Adrenal gland (tissue), 12 donors: Measurements from ENCODE around the gene YWHAE. TPM values are rescaled to one million over a fixed set of nuclear protein-coding genes. Genes with fewer than 3 reads are reported as not detected.

ENCODE experiments used
- DNase-seq, 7 donors: peaks; one replicate each; pipeline ENCODE4 v3.0.0-alpha.2; 2019 to 2020
- H3K27ac ChIP-seq, 5 donors: fragments of 200-600 bp; sonication (generic) in 4 of 5; 1 replicate in 3 of 5; 2 replicates in 2 of 5; pipeline versions ENCODE4 v1.5.1 to v1.8.0; 2016 to 2020; ENCODE audit warnings: mild to moderate bottlenecking in 1 of 5
- H3K27me3 ChIP-seq: fragments of 200-600 bp; 2 replicates; pipeline ENCODE4 v1.8.0; 2021
- H3K36me3 ChIP-seq, 2 donors: fragments of 200-600 bp; replicated peaks in 1 of 2; 1 replicate in 1 of 2; 2 replicates in 1 of 2; pipeline versions ENCODE4 v1.5.1 to v1.8.0; 2018 to 2022
- H3K4me1 ChIP-seq, 2 donors: fragments of 200-600 bp; replicated peaks in 1 of 2; 1 replicate in 1 of 2; 2 replicates in 1 of 2; pipeline versions ENCODE4 v1.5.1 to v1.8.0; 2018 to 2021
- H3K4me3 ChIP-seq, 4 donors: fragments of 200-600 bp; sonication (generic) in 3 of 4; one replicate each; pipeline ENCODE4 v1.5.1; 2016 to 2018
- H3K9me3 ChIP-seq, 3 donors: fragments of 200-600 bp; sonication (generic) in 1 of 3; replicated peaks in 1 of 3; 1 replicate in 2 of 3; 2 replicates in 1 of 3; pipeline versions ENCODE4 v1.5.1 to v1.8.0; 2016 to 2021
- CTCF ChIP-seq, 6 experiments: fragments of 450-650 bp in 4 of 6; fragments of 200-600 bp in 2 of 6; sonication (generic) in 1 of 6; IDR thresholded peaks; 1 replicate in 5 of 6; 2 replicates in 1 of 6; pipeline versions ENCODE4 v1.5.1 to v1.8.0; 2016 to 2021; ENCODE audit warnings: antibody characterized with exemption in 6 of 6, mild to moderate bottlenecking in 2 of 6, moderate library complexity in 1 of 6
- POLR2A ChIP-seq, 2 donors: fragments of 450-650 bp; IDR thresholded peaks; one replicate each; pipeline ENCODE4 v1.6.1; 2017; ENCODE audit warnings: antibody characterized with exemption in 2 of 2, mild to moderate bottlenecking in 2 of 2, moderate library complexity in 1 of 2
- WGBS, 4 donors: extraction: QIAGEN DNeasy Blood & Tissue Kit in 2 of 4; methylation state at CpG; one replicate each; pipeline versions ENCODE4 v1.1.5 to v1.1.7; 2013 to 2017; 5-methylcytosine and 5-hydroxymethylcytosine counted together
- intact Hi-C, 2 donors: fragments of 100-400 bp; cut with DNase I; formaldehyde crosslinking; loops; one replicate each; pipeline versions ENCODE4 v1.14.1 to v1.15.0; 2022 to 2023
- polyA plus RNA-seq, 3 donors: library from polyadenylated mRNA; stranded (reverse); fragments of 200-250 nt in 2 of 3; fragments of 350-450 nt in 1 of 3; fragmentation: Illumina TruSeq in 1 of 3; extraction: RNeasy Lipid Tissue Mini Kit (QIAGEN cat#74804) in 1 of 3; gene quantifications; one replicate each; pipeline ENCODE4 v1.2.3, GENCODE V29; 2013 to 2014
- small RNA-seq, 2 donors: library from RNA; depleted of rRNA; stranded (forward); fragments of <200 nt; gene quantifications; one replicate each; pipeline ENCODE3, GENCODE V24; 2016
- total RNA-seq, 9 donors: library from RNA; depleted of rRNA in 4 of 9; stranded (reverse); fragments of >200 nt in 4 of 9; fragments of 120-200 nt in 1 of 9; fragmentation: NEBNext Ultra II Directional in 1 of 9; extraction: Animal tissue kit (Norgen Biotek cat#: 25700) in 1 of 9; gene quantifications; one replicate each; pipeline versions ENCODE4 v1.1.0 to v1.2.4, GENCODE V29; 2013 to 2023
- donor health status: healthy with polysubstance abuse.
- donor health status: Bipolar disorder and iron deficiency.
- donor health status: DM: yes; HTN: yes; CAD: no.
- donor health status: DM: no; HTN: no; CAD: no.
- donor health status: DM: no; HTN: no; CAD: no.
- donor health status: DM: yes; HTN: yes; CAD: no.

The YWHAE gene
- total and polyA plus RNA-seq, 12 donors = 310 to 884 (median 529) TPM

GRCh38 chr17:1299552-1300370 is 100.3 kb downstream of the YWHAE start:
- no peak for TF ChIP-seq POLR2A (IDR thresholded peaks at IDR 0.05)
- TF ChIP-seq CTCF (IDR thresholded peaks at IDR 0.05) = no peak
- Histone ChIP-seq H3K4me3 (no peak overlapping the region), H3K27me3 (peaks cover 13% of the 10 kb centered on the region), H3K9me3 (no peaks in the 10 kb centered on the region), H3K27ac (no peak overlapping the region), H3K4me1 (no peaks in the 10 kb centered on the region), H3K36me3 (no peaks in the 10 kb centered on the region)
- WGBS, 4 donors = 65 to 82% (median 80%) methylated on average over 15 to 22 of the region's 22 CpGs
- no peak for DNase-seq
- intact Hi-C loops = no loop called here

- H3K9me3 ChIP-seq = no peaks in the 10 kb centered on the region
- H3K36me3 ChIP-seq = no peaks in the 10 kb centered on the region
- H3K27ac ChIP-seq = no peak overlapping the region
- intact Hi-C loops = no loop called here
- peaks cover 13% of the 10 kb centered on the region for H3K27me3 ChIP-seq
- TF ChIP-seq CTCF (IDR thresholded peaks at IDR 0.05) = no peak
- no peak for TF ChIP-seq POLR2A (IDR thresholded peaks at IDR 0.05)
- 44 to 51% (median 45%) methylated on average over 10 to 24 of the region's 24 CpGs for WGBS, 4 donors
- no peak for DNase-seq
- no peaks in the 10 kb centered on the region for H3K4me1 ChIP-seq
- H3K4me3 ChIP-seq = no peak overlapping the region
Measured at GRCh38 chr17:1298606-1299005, 101.4 kb downstream of the YWHAE start.

Small RNAs within 50 kb of the gene (small RNA-seq; reads per million reads assigned to genes)
- 0 reads per million in 2 donors for gene AC032044.2

Other genes starting within 250 kb of the YWHAE start
- gene ABR, start 220.2 kb downstream of the YWHAE start, total RNA-seq = 100 to 1,000 TPM in 6 of 9 donors, 10 to 100 TPM in 2, 1 to 10 TPM in 1; 5.3 to 131 (median 107) TPM
- gene ABR, start 220.2 kb downstream of the YWHAE start, polyA plus RNA-seq = 100 to 1,000 TPM in 1 of 3 donors, 10 to 100 TPM in 2; 46.2 to 152 (median 51.9) TPM
- not detected for gene BHLHA9, start 129.8 kb downstream of the YWHAE start, total RNA-seq
- not detected for gene BHLHA9, start 129.8 kb downstream of the YWHAE start, polyA plus RNA-seq
- 1 to 10 TPM in 3 of 9 donors, under 1 TPM in 3, not detected in 3; 0.14 to 2.2 (median 0.67) TPM for gene TRARG1, start 120.6 kb downstream of the YWHAE start, total RNA-seq
- gene TRARG1, start 120.6 kb downstream of the YWHAE start, polyA plus RNA-seq = 10 to 100 TPM in 1 of 3 donors, 1 to 10 TPM in 1, under 1 TPM in 1; 0.04 to 25.2 (median 2.0) TPM
- 10 to 100 TPM; 49.6 to 80.6 (median 59.6) TPM for gene CRK, start 56.0 kb upstream of the YWHAE start, total RNA-seq
- 10 to 100 TPM; 20.3 to 62.7 (median 23.0) TPM for gene CRK, start 56.0 kb upstream of the YWHAE start, polyA plus RNA-seq
- 100 to 1,000 TPM in 1 of 9 donors, 10 to 100 TPM in 8; 11.6 to 103 (median 72.1) TPM for gene MYO1C, start 92.5 kb upstream of the YWHAE start, total RNA-seq
- 10 to 100 TPM; 35.6 to 71.4 (median 71.3) TPM for gene MYO1C, start 92.5 kb upstream of the YWHAE start, polyA plus RNA-seq
- 10 to 100 TPM; 11.1 to 91.6 (median 37.7) TPM for gene INPP5K, start 116.4 kb upstream of the YWHAE start, total RNA-seq
- 10 to 100 TPM; 22.6 to 41.1 (median 34.0) TPM for gene INPP5K, start 116.4 kb upstream of the YWHAE start, polyA plus RNA-seq
- gene PITPNA, start 162.6 kb upstream of the YWHAE start, total RNA-seq = 100 to 1,000 TPM in 1 of 9 donors, 10 to 100 TPM in 8; 20.0 to 107 (median 51.9) TPM
- gene PITPNA, start 162.6 kb upstream of the YWHAE start, polyA plus RNA-seq = 100 to 1,000 TPM in 1 of 3 donors, 10 to 100 TPM in 2; 16.4 to 157 (median 17.8) TPM
- gene SLC43A2, start 228.6 kb upstream of the YWHAE start, total RNA-seq = 10 to 100 TPM in 8 of 9 donors, 1 to 10 TPM in 1; 4.8 to 32.5 (median 18.4) TPM
- gene SLC43A2, start 228.6 kb upstream of the YWHAE start, polyA plus RNA-seq = 10 to 100 TPM in 1 of 3 donors, 1 to 10 TPM in 2; 6.8 to 17.2 (median 7.5) TPM
- gene SCARF1, start 245.5 kb upstream of the YWHAE start, total RNA-seq = 10 to 100 TPM in 7 of 9 donors, 1 to 10 TPM in 2; 4.0 to 24.8 (median 18.1) TPM
- gene SCARF1, start 245.5 kb upstream of the YWHAE start, polyA plus RNA-seq = 10 to 100 TPM in 2 of 3 donors, under 1 TPM in 1; 0.81 to 19.1 (median 10.5) TPM
- gene RILP, start 249.6 kb upstream of the YWHAE start, total RNA-seq = 10 to 100 TPM; 13.8 to 78.3 (median 29.9) TPM
- 10 to 100 TPM; 37.9 to 46.5 (median 40.4) TPM for gene RILP, start 249.6 kb upstream of the YWHAE start, polyA plus RNA-seq